AG09309 (cell line): ENCODE measurements around the gene AGBL4.

Experiments
- DNase-seq: peaks from one replicate; pipeline ENCODE4 v3.0.0-alpha.2; 2010; ENCODE audit warnings: low read depth
- H3K4me3 ChIP-seq: 2 replicates; pipeline ENCODE4 v1.5.1; 2011; ENCODE audit warnings: mild to moderate bottlenecking, low read depth, low read length, moderate library complexity; ENCODE audit not compliant: control insufficient read depth
- CTCF ChIP-seq: IDR thresholded peaks from 2 replicates; pipeline ENCODE4 v1.5.1; 2011; ENCODE audit warnings: mild to moderate bottlenecking, low read depth, low read length, inconsistent platforms; ENCODE audit not compliant: insufficient read depth, control insufficient read depth; ENCODE audit errors: missing control alignments

AGBL4 gene

GRCh38 chr1:48746906-48747305, 1276.8 kb downstream of the AGBL4 start:
- no peak for TF ChIP-seq CTCF
- H3K4me3 ChIP-seq, result no peak overlapping the region
- no peak for DNase-seq

- no peak for DNase-seq
- no peak for TF ChIP-seq CTCF
- no peak overlapping the region for H3K4me3 ChIP-seq
Observed at GRCh38 chr1:48744032-48744431, 1279.7 kb downstream of the AGBL4 start.

- no peak for TF ChIP-seq CTCF
- DNase-seq, result no peak
- H3K4me3 ChIP-seq, result no peak overlapping the region
Observed at GRCh38 chr1:48743480-48743879, 1280.3 kb downstream of the AGBL4 start.

- TF ChIP-seq CTCF, result no peak
- no peak overlapping the region for H3K4me3 ChIP-seq
- DNase-seq, result no peak
Observed at GRCh38 chr1:48741380-48741779, 1282.4 kb downstream of the AGBL4 start.

GRCh38 chr1:48740621-48741020, 1283.1 kb downstream of the AGBL4 start:
- no peak overlapping the region for H3K4me3 ChIP-seq
- DNase-seq, result no peak
- no peak for TF ChIP-seq CTCF

- no peak for DNase-seq
- H3K4me3 ChIP-seq, result no peak overlapping the region
- TF ChIP-seq CTCF, result no peak
Observed at GRCh38 chr1:48739091-48739490, 1284.7 kb downstream of the AGBL4 start.

GRCh38 chr1:48738356-48738755, 1285.4 kb downstream of the AGBL4 start:
- H3K4me3 ChIP-seq, result no peak overlapping the region
- no peak for DNase-seq
- no peak for TF ChIP-seq CTCF
